HTR-8/SVneo (cell line): ENCODE data around the gene CENPB.

Experiments used
- DNase-seq: peaks from one replicate; pipeline ENCODE4 v3.0.0; 2011; ENCODE audit warnings: low spot score, mixed read lengths; ENCODE audit not compliant: insufficient read length
- FAIRE-seq: peaks from 2 replicates; lab custom pipeline; 2011; peaks lifted over from hg19 to GRCh38; lab: Jason Lieb, UNC

CENPB gene

DNA sequence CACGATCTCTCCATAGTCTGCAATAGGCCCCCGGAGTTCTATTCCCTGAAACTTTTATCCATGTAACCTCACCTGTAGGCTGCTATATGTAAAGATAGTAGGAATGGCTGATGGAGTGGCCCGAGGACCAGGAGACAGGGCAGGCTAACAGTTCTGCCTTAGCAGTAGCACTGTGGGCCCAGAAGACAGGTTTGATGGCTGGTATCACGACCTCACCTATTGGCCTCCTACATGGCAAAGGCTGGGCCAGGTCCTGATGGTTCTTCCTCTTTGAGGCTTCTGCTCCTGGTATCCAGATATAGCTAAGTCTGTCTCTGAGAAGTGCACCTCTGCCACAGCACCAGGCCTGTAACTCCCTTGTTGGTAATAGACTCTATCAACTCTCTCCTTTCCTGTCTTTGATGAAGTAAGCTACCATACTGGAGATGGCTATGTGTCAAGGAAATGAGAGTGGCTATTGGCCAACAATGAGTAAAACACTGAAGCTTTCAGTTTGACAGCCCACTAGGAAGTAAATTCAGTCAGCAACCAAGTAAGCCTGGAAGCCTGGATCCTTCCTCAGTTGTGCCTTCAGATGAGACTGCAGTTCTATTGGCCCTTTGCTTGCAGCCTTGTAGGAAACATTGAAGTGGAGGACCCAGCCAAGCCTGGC lies 11.0 kb downstream of the CENPB start:
- no peak for FAIRE-seq

DNA sequence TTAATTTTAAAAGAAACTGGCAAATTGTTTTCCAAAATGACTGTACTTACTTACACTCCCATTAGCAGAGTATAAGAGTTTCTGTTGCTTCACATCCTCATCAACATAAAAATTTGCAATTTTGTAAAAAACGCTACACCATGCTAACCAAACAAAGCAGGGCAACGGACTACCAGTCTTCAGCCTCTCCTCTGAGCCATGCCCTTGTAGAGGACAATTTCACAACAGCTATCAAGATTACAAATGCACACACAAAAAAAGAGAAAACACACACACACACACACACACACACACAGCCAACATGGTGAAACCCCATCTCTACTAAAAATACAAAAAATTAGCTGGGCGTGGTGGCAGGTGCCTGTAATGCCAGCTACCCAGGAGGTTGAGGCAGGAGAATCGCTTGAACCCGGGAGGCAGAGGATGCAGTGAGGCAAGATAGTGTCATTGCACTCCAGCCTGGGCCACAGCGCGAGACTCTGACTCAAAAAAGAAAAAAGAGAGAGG lies 14.9 kb downstream of the CENPB start:
- FAIRE-seq (no peak), DNase-seq (no peak)

More for the DNA sequence above, 11.0 kb downstream of the CENPB start:
- DNase-seq, result no peak

DNA sequence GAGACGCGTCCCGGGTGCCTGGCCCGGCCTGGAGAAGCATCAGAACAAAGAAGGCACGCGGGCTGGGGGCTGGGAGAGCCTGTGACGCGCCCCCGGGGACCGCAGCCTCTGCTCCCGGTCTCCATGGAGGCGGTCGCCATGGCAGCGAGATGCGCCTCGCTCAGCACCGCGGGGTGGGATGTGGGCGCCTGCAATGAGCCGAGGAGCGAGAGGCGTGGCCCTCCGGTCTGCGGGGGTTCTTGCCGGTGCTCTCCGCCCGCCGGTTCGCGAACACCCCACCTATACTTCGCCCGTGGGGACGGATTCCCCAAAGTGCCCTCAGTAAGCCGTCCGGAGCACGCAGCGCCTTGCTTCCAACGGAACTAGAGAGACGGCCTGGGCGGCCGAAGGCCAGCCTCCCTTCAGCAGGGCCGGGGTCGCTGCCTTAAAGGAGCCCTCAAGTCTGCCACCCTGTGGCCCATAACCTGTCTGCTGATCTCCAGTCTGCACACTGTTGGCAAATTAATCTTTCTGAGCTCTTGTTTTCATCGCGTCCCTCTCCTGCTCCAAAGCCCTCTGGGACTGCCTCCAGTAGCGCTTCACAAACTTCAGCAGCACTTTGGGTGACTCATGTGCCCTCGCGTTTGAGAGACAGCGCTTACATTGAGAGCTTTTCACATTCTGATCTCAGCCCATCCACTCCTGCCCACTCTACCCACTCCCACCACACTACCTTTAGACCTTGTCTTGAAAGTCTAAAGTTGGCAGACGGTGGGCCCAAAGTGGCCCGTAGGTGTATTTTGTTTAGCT lies 18.0 kb downstream of the CENPB start:
- FAIRE-seq (peak; percentile 68), DNase-seq (peak; percentile 69)

DNA sequence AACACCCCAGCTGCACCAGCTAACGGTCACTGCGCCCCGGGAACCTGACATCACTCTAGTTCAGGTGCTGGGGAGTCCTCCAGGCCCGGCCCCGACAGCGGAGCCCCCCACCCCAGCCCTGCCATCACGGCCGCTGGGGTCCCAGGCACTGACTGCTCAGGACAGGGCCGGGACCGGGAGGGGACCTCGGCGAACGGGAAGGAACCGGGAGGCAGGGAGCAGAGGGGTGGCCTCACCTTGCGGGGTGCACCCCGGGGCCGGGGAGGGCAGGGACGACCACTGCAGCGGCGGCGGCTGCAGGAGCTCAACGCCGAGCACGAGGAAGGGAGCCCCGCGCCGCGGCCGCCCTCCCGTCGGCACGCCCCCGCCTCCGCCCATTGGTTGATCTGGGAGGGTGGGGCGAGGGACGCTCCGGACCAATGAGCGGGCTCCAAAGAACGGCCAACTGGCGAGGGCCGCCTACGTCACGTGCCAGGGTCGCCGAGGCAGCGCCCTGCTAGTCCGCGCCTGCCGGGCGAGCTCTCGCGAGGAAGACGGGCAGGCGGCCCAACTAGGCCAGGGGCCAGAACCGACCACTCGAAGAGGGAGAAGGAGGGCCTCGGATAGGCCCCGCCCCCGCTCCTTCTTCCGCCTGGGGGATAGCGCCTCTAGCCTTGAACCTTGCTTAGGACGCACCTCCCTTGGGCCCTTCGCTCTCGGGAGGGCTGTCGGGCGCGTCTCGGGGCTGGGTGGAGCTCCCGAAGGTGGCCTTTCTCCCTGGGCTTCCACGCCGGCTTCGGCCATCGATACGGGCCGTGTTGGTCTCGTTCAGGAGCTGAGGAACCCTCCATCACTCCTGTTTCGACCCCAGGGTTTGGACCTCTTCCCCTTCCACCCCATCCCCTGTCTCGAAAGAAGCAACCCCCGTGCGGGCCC lies 18.9 kb downstream of the CENPB start, which contains the start of gene ADISSP:
Gene ADISSP, minus strand, starts transcription at position 327 of the 915 bp plus-strand sequence. CDS start 7,653 bp downstream, outside the sequence.
- DNase-seq, result peak; percentile 99
- peak; percentile 99 for FAIRE-seq

DNA sequence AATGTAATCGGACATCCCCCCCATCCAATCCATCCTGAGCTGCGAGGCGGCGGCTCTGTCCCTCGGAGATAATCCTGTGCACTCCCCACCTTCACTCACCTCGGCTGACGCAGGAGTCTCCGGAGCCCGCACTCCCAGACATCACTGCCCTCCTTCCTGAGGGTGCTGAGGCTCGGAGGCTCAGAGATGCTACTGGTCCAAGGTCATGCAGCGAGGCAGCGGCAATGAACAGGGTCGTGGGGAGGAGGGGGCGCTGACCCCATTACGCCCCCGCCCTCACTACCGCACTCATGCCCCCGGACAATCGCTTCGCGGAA lies 19.5 kb downstream of the CENPB start:
- FAIRE-seq (no peak), DNase-seq (no peak)

DNA sequence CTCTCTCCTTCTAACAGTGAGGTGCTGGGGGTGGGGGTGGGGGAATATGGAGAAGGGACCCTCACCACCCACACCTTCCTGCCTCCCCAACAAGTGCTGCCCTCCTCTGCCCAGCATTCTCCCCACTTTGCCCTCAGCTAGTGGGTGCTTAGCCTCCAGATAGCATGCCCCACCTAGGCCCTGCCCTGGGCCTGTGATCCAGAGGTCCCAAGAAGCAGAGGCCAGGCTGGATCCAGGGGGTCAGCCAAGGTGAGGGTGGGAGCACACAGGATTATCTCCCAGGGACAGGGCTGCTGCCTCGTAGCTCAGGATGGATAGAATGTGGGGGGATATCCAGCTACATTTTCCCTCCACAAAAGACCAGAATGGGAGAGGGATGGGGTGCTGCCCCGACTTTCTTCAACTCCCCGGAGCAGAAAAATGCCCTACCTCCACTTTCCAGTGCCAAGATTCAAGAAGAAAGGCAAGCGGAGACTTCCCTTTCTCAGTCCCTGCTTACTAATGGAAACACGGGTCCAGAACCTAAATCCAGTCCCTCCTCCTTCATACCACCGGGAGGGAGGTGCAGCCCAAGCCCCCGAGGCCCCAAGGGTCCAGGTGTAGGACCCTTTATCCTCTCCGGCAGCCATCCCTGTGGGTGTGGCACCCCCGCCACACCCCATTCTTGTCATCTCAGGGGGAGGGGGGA lies 20.0 kb downstream of the CENPB start:
- FAIRE-seq, result no peak

GRCh38 chr20:3765171-3765882 lies 21.2 kb downstream of the CENPB start:
- no peak for FAIRE-seq
- no peak for DNase-seq

More for the DNA sequence above, 20.0 kb downstream of the CENPB start:
- no peak for DNase-seq

- FAIRE-seq (no peak), DNase-seq (no peak)
Observed at GRCh38 chr20:3764659-3765058, 21.9 kb downstream of the CENPB start.

GRCh38 chr20:3763671-3764601 lies 22.6 kb downstream of the CENPB start:
- DNase-seq (no peak), FAIRE-seq (no peak)

- no peak for DNase-seq
- no peak for FAIRE-seq
Observed at GRCh38 chr20:3760655-3761348, 25.7 kb downstream of the CENPB start.

GRCh38 chr20:3759884-3760283 lies 26.7 kb downstream of the CENPB start:
- FAIRE-seq, result no peak
- DNase-seq, result no peak

DNA sequence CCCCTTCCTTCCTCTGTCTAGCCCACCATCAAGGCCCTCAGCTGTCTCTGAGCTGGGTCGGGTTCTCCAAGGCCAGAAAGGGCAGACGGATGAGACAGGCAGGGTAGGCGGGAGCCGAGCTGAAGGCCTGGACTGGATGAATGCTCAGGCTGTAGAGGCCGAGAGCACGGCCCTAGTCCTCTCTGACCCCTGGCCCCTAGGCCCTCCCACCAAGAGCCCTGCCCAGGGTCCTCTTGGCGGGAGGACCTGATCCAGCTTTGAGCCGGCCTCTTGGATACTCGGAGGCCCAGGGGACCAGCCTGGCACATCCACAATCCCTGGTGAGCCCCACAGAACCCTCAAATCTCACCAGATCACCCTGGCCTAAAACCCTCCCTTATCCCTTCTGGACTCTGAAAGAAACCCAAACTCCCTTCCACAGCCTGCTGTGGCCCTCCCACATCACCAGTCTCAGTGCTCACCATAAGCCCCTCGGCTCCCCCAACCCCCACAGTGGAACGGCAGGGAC lies 27.2 kb downstream of the CENPB start:
- DNase-seq, result no peak
- FAIRE-seq, result no peak

- DNase-seq (no peak), FAIRE-seq (no peak)
Observed at GRCh38 chr20:3758566-3758965, 28.0 kb downstream of the CENPB start.

DNA sequence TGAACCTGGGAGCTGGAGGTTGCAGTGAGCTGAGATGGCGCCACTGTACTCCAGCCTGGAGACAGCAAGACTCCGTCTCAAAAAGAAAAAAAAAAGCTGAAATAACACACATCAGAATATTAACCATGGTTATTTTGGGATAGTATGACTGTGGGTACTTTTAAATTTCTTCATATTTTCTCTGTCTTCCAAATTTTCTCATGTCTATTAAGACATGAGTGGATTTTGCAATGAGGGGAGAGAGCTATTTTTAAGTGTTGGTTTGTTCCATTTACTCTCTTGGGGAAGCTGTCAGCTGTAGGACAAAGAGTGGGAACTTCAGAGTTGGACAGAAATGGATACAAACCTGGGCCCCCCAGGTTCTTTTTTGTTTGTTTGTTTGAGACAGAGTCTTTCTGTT lies 29.3 kb downstream of the CENPB start:
- no peak for FAIRE-seq

GRCh38 chr20:3755814-3756480 lies 30.6 kb downstream of the CENPB start:
- DNase-seq, result no peak

More for the DNA sequence above, 29.3 kb downstream of the CENPB start:
- no peak for DNase-seq

DNA sequence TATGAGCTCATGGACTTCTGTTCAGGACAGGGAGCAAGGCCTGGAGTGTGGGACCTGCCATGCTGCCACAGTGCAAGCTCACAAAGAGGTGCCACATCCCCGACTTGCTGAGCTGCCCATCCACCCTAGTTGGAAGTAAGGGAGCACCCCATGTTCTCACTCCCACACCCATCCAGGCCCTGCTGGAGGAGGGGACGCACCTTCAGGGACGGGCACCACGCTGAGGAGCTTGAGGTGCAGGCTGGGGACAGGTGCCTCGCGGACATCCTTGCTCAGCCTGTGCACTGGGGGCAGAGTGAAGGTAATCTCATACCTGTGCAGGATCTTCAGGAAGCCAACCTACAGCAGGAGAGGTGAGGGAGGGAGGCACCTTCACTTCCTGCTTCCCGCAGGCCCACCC lies 31.3 kb downstream of the CENPB start:
- no peak for FAIRE-seq

More at GRCh38 chr20:3755814-3756480, 30.6 kb downstream of the CENPB start:
- FAIRE-seq, result no peak

DNA sequence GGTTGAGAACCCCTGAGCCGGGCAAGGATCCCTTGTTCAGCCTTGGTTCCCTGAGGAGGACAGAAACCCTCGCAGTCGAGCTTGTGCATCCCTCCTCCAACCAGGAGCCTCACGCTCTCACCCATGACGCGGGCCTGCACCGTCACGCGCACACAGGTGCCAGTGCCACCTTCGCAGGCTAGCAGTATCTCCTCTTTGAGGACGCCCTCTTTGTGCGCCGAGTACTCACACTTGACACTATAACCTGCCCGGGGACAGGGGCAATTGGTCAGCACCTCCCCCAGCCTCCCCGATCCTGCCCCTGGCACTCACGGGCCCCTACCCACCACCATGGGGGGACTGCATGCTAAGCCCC lies 32.3 kb downstream of the CENPB start:
- DNase-seq (no peak), FAIRE-seq (no peak)

More for the DNA sequence above, 31.3 kb downstream of the CENPB start:
- no peak for DNase-seq
